GM21619 (cell line): ENCODE data around the gene RAPH1.
"Not testable (repeated sequence)": the region's sequence is repeated elsewhere in the genome, so short reads cannot be mapped to it uniquely, and the experiment has no call there.

Source experiments
- ATAC-seq: cut with Tn5 transposase; IDR thresholded peaks from one replicate; pipeline ENCODE4 v1.9.1; 2021; ENCODE audit not compliant: unreplicated experiment

Gene RAPH1

DNA sequence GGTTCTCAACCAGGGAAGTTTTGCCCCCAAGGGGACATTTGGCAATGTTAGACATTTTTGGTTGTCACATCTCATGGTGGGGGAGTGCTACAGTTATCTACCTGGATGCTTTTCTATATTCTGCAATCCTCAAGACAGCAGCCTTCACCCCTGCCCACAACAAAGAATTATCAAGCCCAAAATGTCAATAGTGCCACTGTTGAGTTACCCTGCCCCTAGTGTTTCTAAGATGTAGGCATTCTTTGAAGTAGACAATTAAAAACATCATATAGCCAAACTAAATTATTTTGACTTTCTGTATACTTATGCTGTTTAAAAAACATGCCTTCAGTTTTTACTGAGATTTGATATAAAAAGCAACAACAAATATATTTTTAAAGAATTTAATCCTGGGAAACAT, 158.9 kb downstream of the RAPH1 start:
- ATAC-seq = no peak

DNA sequence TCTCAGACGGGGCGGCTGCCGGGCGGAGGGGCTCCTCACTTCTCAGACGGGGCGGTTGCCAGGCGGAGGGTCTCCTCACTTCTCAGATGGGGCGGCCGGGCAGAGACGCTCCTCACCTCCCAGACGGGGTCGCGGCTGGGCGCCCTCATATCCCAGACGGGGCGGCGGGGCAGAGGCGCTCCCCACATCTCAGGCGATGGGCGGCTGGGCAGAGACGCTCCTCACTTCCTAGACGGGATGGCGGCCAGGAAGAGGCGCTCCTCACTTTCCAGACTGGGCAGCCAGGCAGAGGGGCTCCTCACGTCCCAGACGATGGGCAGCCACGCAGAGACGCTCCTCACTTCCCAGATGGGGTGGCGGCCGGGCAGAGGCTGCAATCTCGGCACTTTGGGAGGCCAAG, 162.4 kb downstream of the RAPH1 start:
- ATAC-seq = not testable (repeated sequence)

DNA sequence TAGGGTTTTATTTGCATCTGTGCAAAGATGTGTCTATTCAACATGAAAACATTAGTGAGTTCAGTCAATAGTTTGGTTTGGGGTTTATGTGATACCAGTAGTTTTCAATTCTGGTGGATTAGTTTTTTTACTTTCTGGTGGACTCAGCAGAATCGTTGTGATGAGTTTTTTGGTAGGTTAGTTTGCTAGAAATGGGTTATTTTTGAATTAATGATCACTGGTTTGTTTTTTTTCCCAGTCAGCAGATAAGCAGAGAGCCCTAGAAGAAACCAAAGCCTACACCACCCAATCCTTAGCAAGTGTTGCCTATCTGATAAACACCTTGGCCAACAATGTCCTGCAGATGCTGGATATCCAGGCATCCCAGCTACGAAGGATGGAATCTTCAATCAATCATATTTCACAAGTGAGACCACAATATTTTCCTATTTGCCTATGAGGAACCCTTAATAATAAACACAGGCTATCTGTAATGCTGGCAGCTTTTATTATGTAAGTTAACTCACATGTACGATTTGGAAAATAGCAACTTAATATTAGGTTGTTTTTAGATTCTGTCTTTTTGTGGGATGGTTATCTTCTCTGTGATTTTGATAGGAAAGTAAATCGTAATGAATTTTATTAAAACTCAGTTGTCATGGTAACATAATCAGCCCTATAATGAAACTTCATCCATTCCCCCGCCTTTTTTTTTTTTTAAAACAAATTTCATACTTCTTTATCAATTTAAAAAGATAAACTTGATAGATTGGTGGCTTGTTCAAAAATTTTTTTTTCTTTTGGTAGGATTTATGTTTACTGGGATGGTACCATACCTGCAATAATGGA, 168.2 kb downstream of the RAPH1 start:
- no peak for ATAC-seq

DNA sequence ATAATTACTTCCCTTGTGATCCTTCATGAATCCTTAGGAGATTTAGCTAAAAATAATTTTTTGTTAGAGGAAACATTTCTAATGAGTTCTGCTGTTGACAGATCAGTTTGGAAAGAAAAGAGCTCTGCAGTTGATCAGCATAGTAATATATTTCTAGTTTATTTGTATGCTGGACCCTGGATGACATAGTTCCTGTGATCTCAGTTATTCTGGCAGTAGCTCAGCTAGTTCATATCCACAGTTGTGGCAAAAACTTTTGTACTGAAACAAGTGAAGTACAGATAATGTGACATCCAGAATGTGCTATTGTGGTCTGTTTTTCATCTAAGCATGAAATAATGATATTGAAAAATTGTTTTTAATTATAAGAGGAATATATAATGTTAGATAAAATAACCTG, 173.2 kb downstream of the RAPH1 start:
- no peak for ATAC-seq

DNA sequence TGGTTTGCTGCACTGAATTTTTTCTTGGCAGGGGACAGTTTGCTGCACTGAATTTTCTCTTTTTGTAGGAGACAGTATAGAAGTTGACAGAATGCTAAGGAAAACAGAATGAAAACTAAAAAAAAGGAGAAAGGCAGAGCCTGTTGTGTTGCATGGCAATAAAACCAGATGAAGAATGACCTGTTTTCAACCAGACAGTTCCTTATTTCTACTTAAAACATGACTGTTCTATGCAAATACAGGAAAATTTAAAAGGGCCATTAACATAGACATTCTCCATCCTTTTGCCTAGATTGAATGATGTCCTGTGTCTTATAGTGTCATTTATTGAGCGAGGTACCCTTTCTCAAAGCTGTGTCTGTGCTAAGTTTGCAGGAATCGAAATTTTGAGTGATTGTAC, 173.6 kb downstream of the RAPH1 start:
- no peak for ATAC-seq

DNA sequence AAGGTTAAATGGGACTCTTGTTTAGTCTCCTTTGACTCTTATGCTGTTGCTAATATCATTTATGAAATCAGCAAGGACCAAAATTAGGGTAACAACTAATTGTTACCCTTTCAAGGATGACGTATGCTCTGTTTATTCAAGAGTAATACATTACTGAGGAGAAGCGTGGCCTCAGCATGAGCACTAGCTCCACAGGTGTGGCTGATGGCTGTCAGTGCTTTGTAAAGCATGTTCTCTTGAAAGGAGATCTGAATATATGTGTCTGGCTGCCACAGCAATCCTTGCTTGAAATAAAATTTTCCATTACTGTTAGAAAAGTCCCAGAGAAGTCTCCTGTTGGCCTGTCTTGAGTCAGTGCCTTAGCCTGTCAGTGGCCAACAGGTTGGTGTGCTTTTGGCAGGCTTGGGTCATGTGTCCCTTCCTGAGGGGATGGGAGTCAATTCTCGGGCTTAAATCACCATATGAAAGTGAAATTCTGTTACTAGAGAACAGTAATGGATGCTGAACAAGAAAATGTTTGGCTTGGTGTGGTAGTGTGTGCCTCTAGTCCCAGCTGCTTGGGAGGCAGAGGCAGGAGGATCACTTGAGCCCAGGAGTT, 174.2 kb downstream of the RAPH1 start:
- no peak for ATAC-seq

DNA sequence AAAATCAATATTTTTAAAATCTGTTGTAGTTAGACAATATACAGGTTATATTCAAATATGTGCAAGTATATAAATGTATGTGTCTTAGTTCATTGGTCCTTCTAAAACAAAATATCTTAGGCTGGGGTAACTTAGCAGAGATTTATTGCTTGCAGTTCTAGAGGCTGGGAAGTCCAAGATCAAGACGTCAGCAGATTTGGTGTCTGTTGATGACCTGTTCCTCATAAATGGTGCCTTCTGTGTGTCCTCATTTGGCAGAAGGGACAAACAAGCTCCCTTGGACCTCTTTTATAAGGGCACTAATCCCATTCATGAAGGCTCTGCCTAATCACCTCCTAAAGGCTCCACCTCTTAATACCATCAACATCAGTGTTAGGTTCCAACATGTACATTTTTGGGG, 175.7 kb downstream of the RAPH1 start:
- no peak for ATAC-seq

DNA sequence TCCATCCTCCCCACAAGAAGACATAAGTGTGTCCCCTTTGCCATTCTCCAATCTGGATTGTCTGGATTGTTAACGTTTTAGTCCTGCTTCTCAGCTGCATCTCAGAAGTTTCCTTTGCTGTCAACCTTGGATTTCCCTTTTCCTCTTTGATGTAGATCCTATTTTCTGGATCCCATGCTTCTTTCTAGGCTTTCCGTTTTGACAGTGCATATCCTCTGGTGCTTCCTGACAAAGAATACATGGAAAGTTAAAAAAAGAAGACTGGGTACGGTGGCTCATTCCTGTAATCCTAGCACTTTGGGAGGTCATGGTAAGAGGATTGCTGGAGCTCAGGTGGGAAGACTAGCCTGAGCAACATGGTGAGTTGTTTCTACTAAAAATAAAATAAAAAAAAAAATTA, 180.1 kb downstream of the RAPH1 start:
- ATAC-seq = no peak

DNA sequence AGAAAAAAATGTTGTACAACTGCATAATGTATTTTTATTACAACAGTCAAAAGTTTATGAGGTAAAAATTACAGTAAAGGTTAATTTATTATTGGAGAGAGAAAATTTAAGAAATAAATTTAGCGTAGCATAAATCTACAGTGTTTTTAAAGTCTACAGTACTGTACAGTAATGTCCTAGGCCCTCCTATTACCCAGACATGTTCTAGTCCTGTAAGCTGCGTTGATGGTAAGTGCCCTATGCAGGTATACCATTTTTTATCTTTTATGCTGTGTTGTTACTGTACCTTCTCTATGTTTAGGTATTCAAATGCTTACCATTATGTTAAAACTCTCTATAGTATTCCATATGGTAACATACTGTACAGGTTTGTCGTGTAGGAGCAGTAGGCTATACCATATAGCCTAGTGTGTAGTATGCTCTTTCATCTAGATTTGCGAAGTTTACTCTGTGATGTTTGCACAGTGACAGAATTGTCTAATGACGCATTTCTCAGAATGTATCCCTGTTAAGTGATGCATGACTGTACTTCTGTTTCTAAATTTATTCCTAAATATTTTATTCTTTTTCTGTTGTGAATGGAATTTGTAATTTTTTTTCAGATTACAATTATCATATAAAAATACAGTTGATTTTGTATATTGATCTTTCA, 182.4 kb downstream of the RAPH1 start:
- no peak for ATAC-seq

DNA sequence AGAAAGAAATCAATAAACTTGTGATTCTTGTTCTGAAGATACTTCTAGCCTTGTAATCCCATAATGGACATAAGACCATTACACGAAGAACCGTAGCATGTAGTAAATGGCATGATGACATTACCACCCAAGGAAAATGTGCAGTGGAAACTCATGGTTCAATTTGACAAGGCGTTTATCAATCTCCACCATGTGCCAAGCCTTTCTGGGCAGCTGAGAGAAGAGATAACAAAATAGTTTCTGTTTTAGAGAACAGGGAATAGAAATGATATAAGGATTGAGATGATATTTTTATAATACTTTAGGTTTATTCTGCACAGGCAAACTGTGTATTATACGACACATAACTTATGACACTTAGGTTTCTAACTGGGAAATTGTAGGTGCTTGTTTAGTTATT, 187.7 kb downstream of the RAPH1 start:
- ATAC-seq = no peak

DNA sequence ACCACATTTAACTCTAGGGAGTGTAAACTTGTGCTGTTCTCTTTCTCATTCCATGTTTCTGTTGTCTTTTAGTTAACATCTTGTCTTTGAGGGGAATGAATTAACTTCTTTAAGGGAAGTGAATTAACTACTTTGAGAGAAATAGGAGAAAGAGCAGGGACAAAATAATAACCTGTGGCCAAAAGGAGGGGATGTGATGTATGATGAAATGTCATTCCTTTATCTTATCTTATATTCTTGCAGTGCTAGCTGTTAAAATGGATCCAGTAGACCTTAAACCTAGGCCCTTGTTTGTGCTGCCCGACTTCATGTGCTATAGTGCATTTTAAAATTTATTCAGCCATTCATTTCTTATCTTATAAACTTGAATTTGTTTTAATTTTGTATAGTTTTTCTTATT, 188.5 kb downstream of the RAPH1 start:
- ATAC-seq = no peak

DNA sequence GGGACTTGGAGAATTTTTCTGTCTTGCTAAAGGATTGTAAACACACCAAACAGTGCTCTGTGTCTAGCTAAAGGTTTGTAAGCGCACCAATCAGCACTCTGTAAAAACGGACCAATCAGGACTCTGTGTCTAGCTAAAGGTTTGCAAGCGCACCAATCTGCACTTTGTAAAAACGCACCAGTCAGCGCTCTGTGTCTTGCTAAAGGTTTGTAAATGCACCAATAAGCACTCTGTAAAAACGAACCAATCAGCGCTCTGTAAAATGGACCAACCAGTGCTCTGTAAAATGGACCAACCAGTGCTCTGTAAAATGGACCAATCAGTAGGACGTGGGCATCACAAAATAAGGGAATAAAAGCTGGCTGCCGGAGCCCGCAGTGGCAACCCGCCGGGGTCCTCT, 190.4 kb downstream of the RAPH1 start:
- ATAC-seq = no peak
